Gastrocnemius medialis (tissue), 4 donors: ENCODE results near the gene DYNLT2B.

ENCODE experiments used
- CTCF ChIP-seq, 5 experiments: fragments of 450-650 bp in 3 of 5; fragments of 200-600 bp in 2 of 5; sonication (generic) in 2 of 5; IDR thresholded peaks in 4 of 5; conservative IDR thresholded peaks in 1 of 5; 1 replicate in 4 of 5; 2 replicates in 1 of 5; pipeline ENCODE4 v1.5.1; 2016 to 2019; ENCODE audit warnings: antibody characterized with exemption in 5 of 5, mild to moderate bottlenecking in 3 of 5, moderate library complexity in 3 of 5
- POLR2A ChIP-seq, 2 donors: fragments of 450-650 bp; IDR thresholded peaks; one replicate each; pipeline ENCODE4 v1.6.1; 2017; ENCODE audit warnings: antibody characterized with exemption in 2 of 2, mild to moderate bottlenecking in 2 of 2, moderate library complexity in 2 of 2

GRCh38 chr3:196334982-196335381 is 16.9 kb upstream of the DYNLT2B start:
- TF ChIP-seq CTCF (IDR thresholded peaks at IDR 0.05 in 4 of 5, conservative IDR thresholded peaks at IDR 0.05 in 1 of 5) = no peak
- no peak for TF ChIP-seq POLR2A (IDR thresholded peaks at IDR 0.05)
